Lung (tissue), 12 donors: ENCODE measurements around the gene ARHGAP9. TPM values are rescaled to one million over a fixed set of nuclear protein-coding genes. Genes with fewer than 3 reads are reported as not detected.

Source experiments
- ATAC-seq: fragments of 200-7000 bp; cut with Tn5 transposase; one replicate; pipeline ENCODE4 v1.9.1; 2020; ENCODE audit warnings: moderate number of reproducible peaks; ENCODE audit not compliant: insufficient read depth, low FRiP score
- DNase-seq, 3 donors: peaks; one replicate each; pipeline ENCODE4 v3.0.0-alpha.2; 2013 to 2017
- H3K27ac ChIP-seq, 2 donors: one replicate each; pipeline ENCODE4 v1.5.1; 2013; ENCODE audit warnings: mild to moderate bottlenecking in 2 of 2, moderate library complexity in 2 of 2, control low read depth in 1 of 2, inconsistent platforms in 1 of 2, low read depth in 1 of 2, low read length in 1 of 2
- H3K27me3 ChIP-seq, 3 donors: one replicate each; pipeline ENCODE4 v1.5.1; 2013; ENCODE audit warnings: low read length in 2 of 3; ENCODE audit not compliant: control insufficient read depth in 3 of 3, insufficient read depth in 3 of 3
- H3K36me3 ChIP-seq, 4 donors: one replicate each; pipeline ENCODE4 v1.5.1; 2013; ENCODE audit warnings: low read length in 4 of 4, mild to moderate bottlenecking in 1 of 4, moderate library complexity in 1 of 4; ENCODE audit not compliant: control insufficient read depth in 4 of 4, insufficient read depth in 4 of 4
- H3K4me1 ChIP-seq, 5 donors: one replicate each; pipeline ENCODE4 v1.5.1; 2013; ENCODE audit warnings: low read length in 5 of 5, mild to moderate bottlenecking in 2 of 5, moderate library complexity in 1 of 5; ENCODE audit not compliant: control insufficient read depth in 5 of 5, insufficient read depth in 5 of 5
- H3K4me3 ChIP-seq: one replicate; pipeline ENCODE4 v1.5.1; 2013; ENCODE audit warnings: mild to moderate bottlenecking, control low read depth, moderate library complexity
- H3K9ac ChIP-seq, 2 donors: one replicate each; pipeline ENCODE4 v1.5.1; 2013; ENCODE audit warnings: low read length in 2 of 2, control low read depth in 1 of 2; ENCODE audit not compliant: insufficient read depth in 1 of 2
- H3K9me3 ChIP-seq, 4 donors: one replicate each; pipeline ENCODE4 v1.5.1; 2013; ENCODE audit warnings: low read length in 3 of 4, mild to moderate bottlenecking in 1 of 4, moderate library complexity in 1 of 4; ENCODE audit not compliant: control insufficient read depth in 4 of 4, insufficient read depth in 3 of 4
- CTCF ChIP-seq: IDR thresholded peaks from 2 replicates; pipeline ENCODE4 v1.5.1; 2012; ENCODE audit warnings: mild to moderate bottlenecking; ENCODE audit errors: control extremely low read depth, extremely low read depth
- WGBS, 2 donors: extraction: QIAGEN DNeasy Blood & Tissue Kit; methylation state at CpG; one replicate each; pipeline ENCODE4 v1.1.7; 2013; 5-methylcytosine and 5-hydroxymethylcytosine counted together
- polyA plus RNA-seq, 2 donors: library from polyadenylated mRNA; stranded (reverse); fragments of 200-250 nt; gene quantifications; one replicate each; pipeline ENCODE4 v1.2.1, GENCODE V29; 2013
- total RNA-seq, 2 donors: library from RNA; depleted of rRNA in 1 of 2; stranded (reverse); fragments of >200 nt in 1 of 2; gene quantifications; one replicate each; pipeline ENCODE4 v1.2.1, GENCODE V29; 2014 to 2021
- donor health status: control.
- donor health status: control.
- donor health status: Bipolar disorder and iron deficiency.
- donor health status: healthy.
- donor health status: DM: yes; HTN: yes; CAD: no.

The ARHGAP9 gene
- total and polyA plus RNA-seq, 4 donors: 14.7 to 62.1 (median 33.1) TPM

GRCh38 chr12:57461276-57461916, 18.3 kb downstream of the ARHGAP9 start:
- no peak overlapping the region for H3K27ac ChIP-seq

GRCh38 chr12:57460841-57461275, 18.8 kb downstream of the ARHGAP9 start:
- Histone ChIP-seq H3K4me3 (no peak overlapping the region), H3K9me3 (no peaks in the 10 kb centered on the region), H3K27ac (no peak overlapping the region), H3K27me3 (peaks cover 0 to 10% (median 0%) of the 10 kb centered on the region in 3 donors), H3K4me1 (peaks cover 0 to 15% (median 6%) of the 10 kb centered on the region in 5 donors), H3K36me3 (peaks cover 0 to 18% (median 5%) of the 10 kb centered on the region in 4 donors), H3K9ac (peak overlapping the region in 1 of 2 donors; percentile 74)
- DNase-seq: peak in 1 of 3 donors; percentile 84
- TF ChIP-seq CTCF: no peak
- ATAC-seq: no peak
- 1 to 2% methylated on average over 19 of the region's 19 CpGs for WGBS, 2 donors

More at GRCh38 chr12:57461276-57461916, 18.3 kb downstream of the ARHGAP9 start:
- DNase-seq: peak; percentile 95 to 96 (median 95)
- H3K4me1 ChIP-seq: peaks cover 0 to 15% (median 6%) of the 10 kb centered on the region in 5 donors
- ATAC-seq: no peak
- H3K9me3 ChIP-seq: no peaks in the 10 kb centered on the region
- no peak for TF ChIP-seq CTCF
- H3K9ac ChIP-seq: peak overlapping the region in 1 of 2 donors; percentile 94
- H3K4me3 ChIP-seq: peak overlapping the region; percentile 48
- H3K27me3 ChIP-seq: peaks cover 0 to 10% (median 0%) of the 10 kb centered on the region in 3 donors
- WGBS, 2 donors: 1% methylated on average over 25 to 32 of the region's 32 CpGs
- H3K36me3 ChIP-seq: peaks cover 0 to 20% (median 6%) of the 10 kb centered on the region in 4 donors

GRCh38 chr12:57460468-57460784, 19.2 kb downstream of the ARHGAP9 start:
- Histone ChIP-seq H3K9me3 (no peaks in the 10 kb centered on the region), H3K4me1 (peaks cover 0 to 15% (median 6%) of the 10 kb centered on the region in 5 donors), H3K4me3 (no peak overlapping the region), H3K27me3 (peaks cover 0 to 10% (median 0%) of the 10 kb centered on the region in 3 donors), H3K27ac (no peak overlapping the region), H3K36me3 (peaks cover 0 to 15% (median 5%) of the 10 kb centered on the region in 4 donors), H3K9ac (peak overlapping the region in 1 of 2 donors; percentile 74)
- DNase-seq (no peak), ATAC-seq (no peak)
- no peak for TF ChIP-seq CTCF
- WGBS, 2 donors: 3% methylated on average over 6 of the region's 6 CpGs
